Transverse colon (tissue), 4 donors: ENCODE measurements around the gene ABTB1. TPM values are rescaled to one million over a fixed set of nuclear protein-coding genes. Genes with fewer than 3 reads are reported as not detected.

ENCODE experiments used
- DNase-seq: peaks from one replicate; pipeline ENCODE4 v3.0.0-alpha.2; 2019
- H3K27ac ChIP-seq, 4 donors: fragments of 200-600 bp; sonication (generic); 2 replicates each; pipeline ENCODE4 v1.5.1; 2016 to 2018; ENCODE audit warnings: inconsistent platforms in 4 of 4
- H3K27me3 ChIP-seq: fragments of 200-600 bp; sonication (generic); 2 replicates; pipeline ENCODE4 v1.5.1; 2017; ENCODE audit warnings: inconsistent platforms
- H3K36me3 ChIP-seq, 4 donors: fragments of 200-600 bp; sonication (generic); 2 replicates each; pipeline ENCODE4 v1.5.1; 2017 to 2019; ENCODE audit warnings: inconsistent platforms in 4 of 4
- H3K4me1 ChIP-seq, 4 donors: fragments of 200-600 bp; sonication (generic); 2 replicates each; pipeline ENCODE4 v1.5.1; 2017 to 2020; ENCODE audit warnings: inconsistent platforms in 4 of 4
- H3K4me3 ChIP-seq, 4 donors: fragments of 200-600 bp; sonication (generic); 1 replicate in 1 of 4; 2 replicates in 3 of 4; pipeline versions ENCODE4 v1.5.1 to v1.6.1; 2017 to 2019; ENCODE audit warnings: inconsistent platforms in 4 of 4
- H3K9me3 ChIP-seq, 2 donors: fragments of 200-600 bp; sonication (generic); 2 replicates each; pipeline ENCODE4 v1.5.1; 2017 to 2019; ENCODE audit warnings: inconsistent platforms in 2 of 2
- EP300 ChIP-seq: sonication (generic); formaldehyde crosslinking; IDR thresholded peaks from one replicate; pipeline ENCODE4 v1.6.1; 2017; ENCODE audit warnings: antibody characterized with exemption, low read depth
- POLR2A ChIP-seq: fragments of 450-650 bp; IDR thresholded peaks from one replicate; pipeline ENCODE4 v1.6.1; 2016; ENCODE audit warnings: antibody characterized with exemption, mild to moderate bottlenecking, moderate library complexity
- POLR2AphosphoS5 ChIP-seq, 3 donors: sonication (generic); formaldehyde crosslinking; IDR thresholded peaks; one replicate each; pipeline ENCODE4 v1.6.1; 2016; ENCODE audit warnings: antibody characterized with exemption in 3 of 3
- WGBS, 2 donors: methylation state at CpG; one replicate each; pipeline ENCODE4 v1.1.5; 2018; ENCODE audit warnings: low coverage in 1 of 2; 5-methylcytosine and 5-hydroxymethylcytosine counted together
- in situ Hi-C, 4 donors: fragments of 200-750 bp; cut with MboI; loops; one replicate each; pipeline versions ENCODE4 v1.15.0 to v1.15.1; 2017; ENCODE audit warnings: low sequenced_read_pairs in 3 of 4, low pct_ligation_motif_present in 1 of 4, low pct_unique_long_range_greater_than_20kb in 1 of 4
- intact Hi-C: fragments of 100-400 bp; cut with DNase I; formaldehyde crosslinking; loops from one replicate; pipeline ENCODE4 v1.15.1; 2023; ENCODE audit warnings: low total_unique reads
- total RNA-seq, 4 donors: library from RNA; depleted of rRNA; stranded (reverse); fragments of >200 nt; gene quantifications; one replicate each; pipeline ENCODE4 v1.1.0, GENCODE V29; 2016
- TF ChIP-seq, protein P1 (sequence below), 5 experiments: fragments of 200-600 bp in 3 of 5; fragments of 450-650 bp in 2 of 5; sonication (generic) in 3 of 5; IDR thresholded peaks; 1 replicate in 2 of 5; 2 replicates in 3 of 5; pipeline ENCODE4 v1.5.1; 2016 to 2017; ENCODE audit warnings: antibody characterized with exemption in 5 of 5, inconsistent platforms in 3 of 5, mild to moderate bottlenecking in 2 of 5, moderate library complexity in 1 of 5

ABTB1 gene
- total RNA-seq, 4 donors from 2014 or later, result 29.6 to 80.4 (median 45.8) TPM

DNA sequence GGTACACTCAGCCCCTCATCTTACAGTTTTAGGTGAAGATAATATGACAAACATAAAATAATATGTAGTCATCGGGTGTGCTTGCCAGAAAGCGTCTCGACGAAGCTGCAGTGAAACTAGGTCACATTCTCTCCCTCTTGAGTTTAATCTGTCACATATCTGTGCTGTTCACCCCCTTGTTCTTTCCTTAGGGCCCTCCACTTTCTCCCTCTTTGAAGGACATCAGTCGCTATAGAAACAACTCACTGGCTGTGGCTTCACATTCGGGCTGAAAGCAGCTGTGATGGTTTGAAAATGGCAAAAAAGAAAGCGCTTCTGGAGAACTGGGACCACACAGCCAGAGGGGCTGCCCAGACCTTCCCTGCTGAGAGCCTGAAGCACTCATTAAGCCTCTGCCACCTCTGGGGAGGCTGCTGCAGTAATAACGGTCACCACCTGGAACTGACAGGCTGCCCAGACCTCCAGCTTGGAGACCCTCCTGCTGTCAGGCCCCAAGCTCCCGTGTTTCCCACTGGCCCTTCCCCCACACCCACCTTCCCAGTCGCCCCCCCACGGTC lies 50.3 kb downstream of the ABTB1 start:
- intact Hi-C loops, result no loop called here
- Histone ChIP-seq H3K9me3 (no peaks in the 10 kb centered on the region), H3K27me3 (no peaks in the 10 kb centered on the region), H3K4me3 (no peak overlapping the region), H3K4me1 (peaks cover 4 to 20% (median 12%) of the 10 kb centered on the region in 4 donors), H3K27ac (peak overlapping the region; percentile 23 to 62 (median 54)), H3K36me3 (no peaks in the 10 kb centered on the region)
- in situ Hi-C loops, result no loop called here
- TF ChIP-seq EP300 (no peak), POLR2AphosphoS5 (IDR thresholded peaks at IDR 0.05) (no peak), POLR2A (no peak)
- TF ChIP-seq, protein P1, sequence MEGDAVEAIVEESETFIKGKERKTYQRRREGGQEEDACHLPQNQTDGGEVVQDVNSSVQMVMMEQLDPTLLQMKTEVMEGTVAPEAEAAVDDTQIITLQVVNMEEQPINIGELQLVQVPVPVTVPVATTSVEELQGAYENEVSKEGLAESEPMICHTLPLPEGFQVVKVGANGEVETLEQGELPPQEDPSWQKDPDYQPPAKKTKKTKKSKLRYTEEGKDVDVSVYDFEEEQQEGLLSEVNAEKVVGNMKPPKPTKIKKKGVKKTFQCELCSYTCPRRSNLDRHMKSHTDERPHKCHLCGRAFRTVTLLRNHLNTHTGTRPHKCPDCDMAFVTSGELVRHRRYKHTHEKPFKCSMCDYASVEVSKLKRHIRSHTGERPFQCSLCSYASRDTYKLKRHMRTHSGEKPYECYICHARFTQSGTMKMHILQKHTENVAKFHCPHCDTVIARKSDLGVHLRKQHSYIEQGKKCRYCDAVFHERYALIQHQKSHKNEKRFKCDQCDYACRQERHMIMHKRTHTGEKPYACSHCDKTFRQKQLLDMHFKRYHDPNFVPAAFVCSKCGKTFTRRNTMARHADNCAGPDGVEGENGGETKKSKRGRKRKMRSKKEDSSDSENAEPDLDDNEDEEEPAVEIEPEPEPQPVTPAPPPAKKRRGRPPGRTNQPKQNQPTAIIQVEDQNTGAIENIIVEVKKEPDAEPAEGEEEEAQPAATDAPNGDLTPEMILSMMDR (IDR thresholded peaks at IDR 0.05), result no peak
- no peak for DNase-seq
- WGBS, 2 donors, result 63 to 68% methylated on average over 7 to 11 of the region's 11 CpGs

DNA sequence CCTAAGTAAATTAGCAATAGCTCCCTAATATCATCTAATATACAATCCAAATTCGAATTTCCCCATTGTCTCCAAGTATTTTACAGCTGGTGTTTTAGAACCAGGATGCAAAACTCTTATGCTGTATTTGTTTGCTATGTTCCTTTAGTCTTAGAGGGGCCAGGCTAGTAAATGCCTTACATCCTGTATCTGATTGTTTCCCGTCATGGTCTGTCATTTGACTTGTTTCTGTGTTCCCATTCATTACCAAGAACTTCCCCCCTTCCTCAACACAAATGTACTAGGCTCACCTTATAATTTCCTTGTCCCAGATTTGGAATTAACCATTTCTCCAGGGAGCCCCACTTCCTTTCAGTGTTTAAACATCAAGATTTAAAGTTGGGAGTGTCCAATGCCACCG lies 54.1 kb downstream of the ABTB1 start:
- TF ChIP-seq EP300 (no peak), POLR2A (no peak), POLR2AphosphoS5 (IDR thresholded peaks at IDR 0.05) (no peak)
- TF ChIP-seq, protein P1 (IDR thresholded peaks at IDR 0.05), result no peak
- H3K27ac ChIP-seq, result no peak overlapping the region
- 86 to 91% methylated on average over 3 of the region's 3 CpGs for WGBS, 2 donors
- H3K27me3 ChIP-seq, result no peaks in the 10 kb centered on the region
- H3K36me3 ChIP-seq, result no peaks in the 10 kb centered on the region
- no peaks in the 10 kb centered on the region for H3K9me3 ChIP-seq
- in situ Hi-C loops, result no loop called here
- intact Hi-C loops, result no loop called here
- H3K4me1 ChIP-seq, result peaks cover 4 to 29% (median 10%) of the 10 kb centered on the region in 4 donors
- H3K4me3 ChIP-seq, result no peak overlapping the region
- DNase-seq, result no peak

DNA sequence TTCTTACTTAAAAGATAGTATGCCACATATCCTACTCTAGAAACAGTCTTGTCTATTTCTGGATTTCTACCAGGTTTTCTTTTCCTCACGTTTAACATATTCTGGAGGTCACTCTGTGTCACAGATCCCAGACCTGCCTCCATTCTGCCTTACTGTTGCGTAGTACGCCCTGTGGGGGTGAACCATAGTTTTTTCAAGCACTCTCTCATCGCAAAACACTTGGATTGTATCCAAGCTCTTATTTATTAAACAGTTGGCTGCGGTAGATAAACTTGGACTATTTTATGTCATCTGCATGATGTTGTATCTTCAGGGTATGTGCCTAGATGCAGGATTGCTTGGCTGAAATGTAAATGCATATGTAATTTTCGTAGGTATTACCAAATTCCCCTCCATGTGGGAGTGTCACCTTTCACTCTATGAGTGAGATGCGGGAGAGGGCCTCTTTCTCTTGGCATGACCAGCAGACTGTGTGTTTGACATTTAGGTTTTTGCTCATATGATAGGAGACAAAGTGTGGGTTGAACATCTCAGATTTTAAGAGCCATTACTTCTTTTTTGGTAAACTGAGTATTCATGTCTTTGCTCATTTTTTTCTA lies 55.8 kb downstream of the ABTB1 start:
- 81 to 82% methylated on average over 2 to 7 of the region's 7 CpGs for WGBS, 2 donors
- DNase-seq, result no peak
- TF ChIP-seq, protein P1 (IDR thresholded peaks at IDR 0.05), result no peak
- TF ChIP-seq POLR2A (no peak), EP300 (no peak), POLR2AphosphoS5 (IDR thresholded peaks at IDR 0.05) (no peak)

DNA sequence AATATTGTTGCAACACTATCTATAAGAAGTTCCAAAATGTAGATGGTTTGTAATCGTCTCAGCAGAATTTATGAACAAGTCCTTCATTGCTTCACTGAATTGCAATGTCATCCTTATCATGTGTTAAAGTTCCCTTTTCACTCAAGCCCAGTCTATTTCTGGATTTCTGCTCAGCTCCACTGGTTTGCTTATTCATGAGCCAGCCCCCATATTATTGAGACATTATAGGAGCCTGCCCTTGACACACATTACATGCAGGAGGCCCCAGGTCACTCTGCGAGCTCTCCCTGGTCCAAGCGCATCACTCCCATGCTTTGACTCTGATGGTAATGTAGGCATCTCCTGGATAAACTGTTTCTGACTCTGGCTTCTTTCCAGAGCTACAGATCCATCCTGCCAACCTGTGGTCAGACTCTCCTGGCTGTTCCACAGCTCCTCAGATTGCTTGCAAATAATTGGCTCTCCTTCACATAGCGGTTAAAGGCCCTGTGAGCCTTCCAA lies 56.9 kb downstream of the ABTB1 start:
- Histone ChIP-seq H3K4me1 (peaks cover 0 to 34% (median 14%) of the 10 kb centered on the region in 4 donors), H3K27me3 (no peaks in the 10 kb centered on the region), H3K27ac (peak overlapping the region in 1 of 4 donors; percentile 16), H3K9me3 (no peaks in the 10 kb centered on the region), H3K36me3 (no peaks in the 10 kb centered on the region), H3K4me3 (no peak overlapping the region)
- intact Hi-C loops, result no loop called here
- in situ Hi-C loops, result no loop called here
- WGBS, 2 donors, result 87 to 96% methylated on average over 4 of the region's 4 CpGs
- DNase-seq, result no peak
- TF ChIP-seq EP300 (no peak), POLR2A (no peak), POLR2AphosphoS5 (IDR thresholded peaks at IDR 0.05) (no peak)
- TF ChIP-seq, protein P1 (IDR thresholded peaks at IDR 0.05), result no peak

More for the DNA sequence above, 55.8 kb downstream of the ABTB1 start:
- intact Hi-C loops, result no loop called here
- peak overlapping the region in 1 of 4 donors; percentile 16 for H3K27ac ChIP-seq
- peaks cover 0 to 24% (median 10%) of the 10 kb centered on the region in 4 donors for H3K4me1 ChIP-seq
- no peaks in the 10 kb centered on the region for H3K36me3 ChIP-seq
- H3K4me3 ChIP-seq, result no peak overlapping the region
- in situ Hi-C loops, result no loop called here
- no peaks in the 10 kb centered on the region for H3K9me3 ChIP-seq
- H3K27me3 ChIP-seq, result no peaks in the 10 kb centered on the region
